ENCODE results near the gene ITGA8.

ITGA8 gene

GRCh38 chr10:15620337-15620736, 99.4 kb downstream of the ITGA8 start:
- Histone ChIP-seq H3K4me3 (ENCODE audit: low read length) (no peak overlapping the region), H3K9me3 (ENCODE audit: low read length) (no peaks in the 10 kb centered on the region), H3K27me3 (ENCODE audit: insufficient read depth, low read length) (peaks cover 2% of the 10 kb centered on the region), H3K4me1 (ENCODE audit: insufficient read depth, low read length) (no peaks in the 10 kb centered on the region), H3K36me3 (ENCODE audit: insufficient read depth, low read length) (no peaks in the 10 kb centered on the region), H2AFZ (ENCODE audit: low read depth, low read length) (no peak overlapping the region)

GRCh38 chr10:15609246-15609645, 110.5 kb downstream of the ITGA8 start:
- H2AFZ ChIP-seq (ENCODE audit: low read depth, low read length), result no peak overlapping the region
- peaks cover 3% of the 10 kb centered on the region for H3K27me3 ChIP-seq (ENCODE audit: insufficient read depth, low read length)
- no peaks in the 10 kb centered on the region for H3K4me1 ChIP-seq (ENCODE audit: insufficient read depth, low read length)

GRCh38 chr10:15606377-15606776, 113.3 kb downstream of the ITGA8 start:
- no peak overlapping the region for H3K4me3 ChIP-seq (ENCODE audit: low read length)
- H3K4me1 ChIP-seq (ENCODE audit: insufficient read depth, low read length), result no peaks in the 10 kb centered on the region
- no peaks in the 10 kb centered on the region for H3K36me3 ChIP-seq (ENCODE audit: insufficient read depth, low read length)

More at GRCh38 chr10:15609246-15609645, 110.5 kb downstream of the ITGA8 start:
- Histone ChIP-seq H3K9me3 (ENCODE audit: low read length) (no peaks in the 10 kb centered on the region), H3K4me3 (ENCODE audit: low read length) (no peak overlapping the region), H3K36me3 (ENCODE audit: insufficient read depth, low read length) (no peaks in the 10 kb centered on the region)

GRCh38 chr10:15605740-15606369, 113.9 kb downstream of the ITGA8 start:
- no peak overlapping the region for H3K4me3 ChIP-seq (ENCODE audit: low read length)
- H2AFZ ChIP-seq (ENCODE audit: low read depth, low read length), result no peak overlapping the region

More at GRCh38 chr10:15606377-15606776, 113.3 kb downstream of the ITGA8 start:
- H3K27me3 ChIP-seq (ENCODE audit: insufficient read depth, low read length), result peaks cover 3% of the 10 kb centered on the region
- no peak overlapping the region for H2AFZ ChIP-seq (ENCODE audit: low read depth, low read length)
- H3K9me3 ChIP-seq (ENCODE audit: low read length), result no peaks in the 10 kb centered on the region

GRCh38 chr10:15603446-15604011, 116.2 kb downstream of the ITGA8 start:
- H3K27me3 ChIP-seq (ENCODE audit: insufficient read depth, low read length), result peaks cover 3% of the 10 kb centered on the region
- no peak overlapping the region for H3K4me3 ChIP-seq (ENCODE audit: low read length)
- no peaks in the 10 kb centered on the region for H3K9me3 ChIP-seq (ENCODE audit: low read length)
- H3K36me3 ChIP-seq (ENCODE audit: insufficient read depth, low read length), result no peaks in the 10 kb centered on the region
- no peaks in the 10 kb centered on the region for H3K4me1 ChIP-seq (ENCODE audit: insufficient read depth, low read length)
- H2AFZ ChIP-seq (ENCODE audit: low read depth, low read length), result no peak overlapping the region

More at GRCh38 chr10:15605740-15606369, 113.9 kb downstream of the ITGA8 start:
- no peaks in the 10 kb centered on the region for H3K4me1 ChIP-seq (ENCODE audit: insufficient read depth, low read length)
- no peaks in the 10 kb centered on the region for H3K36me3 ChIP-seq (ENCODE audit: insufficient read depth, low read length)
- peaks cover 3% of the 10 kb centered on the region for H3K27me3 ChIP-seq (ENCODE audit: insufficient read depth, low read length)
- H3K9me3 ChIP-seq (ENCODE audit: low read length), result no peaks in the 10 kb centered on the region

- Histone ChIP-seq H3K36me3 (ENCODE audit: insufficient read depth, low read length) (no peaks in the 10 kb centered on the region), H2AFZ (ENCODE audit: low read depth, low read length) (no peak overlapping the region), H3K9me3 (ENCODE audit: low read length) (no peaks in the 10 kb centered on the region), H3K4me1 (ENCODE audit: insufficient read depth, low read length) (no peaks in the 10 kb centered on the region), H3K4me3 (ENCODE audit: low read length) (no peak overlapping the region), H3K27me3 (ENCODE audit: insufficient read depth, low read length) (peaks cover 3% of the 10 kb centered on the region)
These were observed 117.9 kb downstream of the ITGA8 start for GRCh38 chr10:15601819-15602218.

GRCh38 chr10:15595260-15595659, 124.5 kb downstream of the ITGA8 start:
- Histone ChIP-seq H2AFZ (ENCODE audit: low read depth, low read length) (no peak overlapping the region), H3K4me1 (ENCODE audit: insufficient read depth, low read length) (no peaks in the 10 kb centered on the region), H3K9me3 (ENCODE audit: low read length) (no peaks in the 10 kb centered on the region), H3K27me3 (ENCODE audit: insufficient read depth, low read length) (no peaks in the 10 kb centered on the region), H3K36me3 (ENCODE audit: insufficient read depth, low read length) (no peaks in the 10 kb centered on the region), H3K4me3 (ENCODE audit: low read length) (no peak overlapping the region)

GRCh38 chr10:15591937-15592336, 127.8 kb downstream of the ITGA8 start:
- no peaks in the 10 kb centered on the region for H3K4me1 ChIP-seq (ENCODE audit: insufficient read depth, low read length)
- no peak overlapping the region for H2AFZ ChIP-seq (ENCODE audit: low read depth, low read length)
- no peaks in the 10 kb centered on the region for H3K27me3 ChIP-seq (ENCODE audit: insufficient read depth, low read length)
- H3K9me3 ChIP-seq (ENCODE audit: low read length), result no peaks in the 10 kb centered on the region
- no peaks in the 10 kb centered on the region for H3K36me3 ChIP-seq (ENCODE audit: insufficient read depth, low read length)
- H3K4me3 ChIP-seq (ENCODE audit: low read length), result no peak overlapping the region

GRCh38 chr10:15591431-15591830, 128.3 kb downstream of the ITGA8 start:
- Histone ChIP-seq H3K27me3 (ENCODE audit: insufficient read depth, low read length) (no peaks in the 10 kb centered on the region), H2AFZ (ENCODE audit: low read depth, low read length) (no peak overlapping the region), H3K9me3 (ENCODE audit: low read length) (no peaks in the 10 kb centered on the region), H3K4me1 (ENCODE audit: insufficient read depth, low read length) (no peaks in the 10 kb centered on the region), H3K36me3 (ENCODE audit: insufficient read depth, low read length) (no peaks in the 10 kb centered on the region), H3K4me3 (ENCODE audit: low read length) (no peak overlapping the region)

GRCh38 chr10:15588635-15589508, 130.8 kb downstream of the ITGA8 start:
- Histone ChIP-seq H3K9me3 (ENCODE audit: low read length) (no peaks in the 10 kb centered on the region), H3K27me3 (ENCODE audit: insufficient read depth, low read length) (no peaks in the 10 kb centered on the region), H3K36me3 (ENCODE audit: insufficient read depth, low read length) (no peaks in the 10 kb centered on the region), H3K4me3 (ENCODE audit: low read length) (no peak overlapping the region), H2AFZ (ENCODE audit: low read depth, low read length) (no peak overlapping the region), H3K4me1 (ENCODE audit: insufficient read depth, low read length) (no peaks in the 10 kb centered on the region)

GRCh38 chr10:15588151-15588550, 131.6 kb downstream of the ITGA8 start:
- Histone ChIP-seq H3K36me3 (ENCODE audit: insufficient read depth, low read length) (no peaks in the 10 kb centered on the region), H2AFZ (ENCODE audit: low read depth, low read length) (no peak overlapping the region), H3K4me3 (ENCODE audit: low read length) (no peak overlapping the region), H3K9me3 (ENCODE audit: low read length) (no peaks in the 10 kb centered on the region), H3K4me1 (ENCODE audit: insufficient read depth, low read length) (no peaks in the 10 kb centered on the region), H3K27me3 (ENCODE audit: insufficient read depth, low read length) (no peaks in the 10 kb centered on the region)

GRCh38 chr10:15587271-15587670, 132.5 kb downstream of the ITGA8 start:
- no peaks in the 10 kb centered on the region for H3K4me1 ChIP-seq (ENCODE audit: insufficient read depth, low read length)
- H2AFZ ChIP-seq (ENCODE audit: low read depth, low read length), result no peak overlapping the region
- H3K36me3 ChIP-seq (ENCODE audit: insufficient read depth, low read length), result no peaks in the 10 kb centered on the region
- no peak overlapping the region for H3K4me3 ChIP-seq (ENCODE audit: low read length)
- no peaks in the 10 kb centered on the region for H3K9me3 ChIP-seq (ENCODE audit: low read length)
- H3K27me3 ChIP-seq (ENCODE audit: insufficient read depth, low read length), result no peaks in the 10 kb centered on the region

- Histone ChIP-seq H3K4me3 (ENCODE audit: low read length) (no peak overlapping the region), H2AFZ (ENCODE audit: low read depth, low read length) (no peak overlapping the region), H3K9me3 (ENCODE audit: low read length) (no peaks in the 10 kb centered on the region), H3K4me1 (ENCODE audit: insufficient read depth, low read length) (no peaks in the 10 kb centered on the region), H3K27me3 (ENCODE audit: insufficient read depth, low read length) (no peaks in the 10 kb centered on the region), H3K36me3 (ENCODE audit: insufficient read depth, low read length) (no peaks in the 10 kb centered on the region)
These were observed 134.4 kb downstream of the ITGA8 start for GRCh38 chr10:15585303-15585715.

All from neuron (in vitro differentiated cells).